ENCODE data around the gene KCNA10.

Gene KCNA10

DNA sequence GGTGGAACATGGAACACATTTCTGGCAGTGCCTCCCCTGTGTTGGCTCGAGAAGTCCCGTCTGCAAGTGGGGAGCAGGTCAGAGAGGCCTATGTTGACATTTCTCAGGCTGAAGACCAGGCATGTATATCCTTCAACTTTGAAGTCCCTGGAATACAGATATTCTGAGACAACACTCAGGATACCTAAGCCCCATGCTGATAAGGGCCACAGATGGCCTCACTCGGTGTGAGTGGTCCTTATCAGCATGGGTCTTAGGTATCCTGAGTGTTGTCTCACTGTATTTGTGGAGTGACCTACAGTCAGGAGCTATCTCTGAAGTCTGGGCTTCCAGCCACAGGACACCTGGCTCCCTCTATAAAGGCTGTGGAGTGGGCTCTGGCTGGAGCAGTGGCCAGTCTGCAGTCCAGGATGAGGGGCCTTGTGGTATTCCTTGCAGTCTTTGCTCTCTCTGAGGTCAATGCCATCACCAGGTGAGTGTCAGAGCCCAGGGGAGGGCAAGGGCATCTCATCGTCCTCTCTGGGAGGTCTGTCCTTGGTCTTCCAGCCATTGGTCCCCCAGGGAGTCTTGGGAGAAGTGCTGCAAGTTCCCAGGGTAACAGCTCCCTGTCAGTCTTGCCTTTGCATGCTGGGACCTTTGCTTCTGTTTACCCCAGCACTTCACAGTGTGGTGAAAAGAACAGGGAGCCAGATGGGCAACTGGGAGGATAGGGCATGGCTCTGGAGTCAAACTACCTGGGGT lies 38.4 kb downstream of the KCNA10 start:
- DNase-seq (ENCODE audit: low read depth, low spot score) = no peak
- H3K36me3 ChIP-seq (ENCODE audit: control insufficient read depth, insufficient read depth, low read length) = no peaks in the 10 kb centered on the region
- WGBS (ENCODE audit: insufficient coverage, insufficient read length) = no CpG with 5 or more reads among the region's 4 CpGs
- H3K4me3 ChIP-seq (ENCODE audit: low read length) = no peak overlapping the region
- H3K27ac ChIP-seq (ENCODE audit: low read length) = no peak overlapping the region
- peaks cover 7% of the 10 kb centered on the region for H3K4me1 ChIP-seq (ENCODE audit: control insufficient read depth, insufficient read depth, low read length)
- no peaks in the 10 kb centered on the region for H3K9me3 ChIP-seq (ENCODE audit: control insufficient read depth, insufficient read depth, low read length)
- H3K27me3 ChIP-seq (ENCODE audit: control insufficient read depth, insufficient read depth, low read length) = no peaks in the 10 kb centered on the region

DNA sequence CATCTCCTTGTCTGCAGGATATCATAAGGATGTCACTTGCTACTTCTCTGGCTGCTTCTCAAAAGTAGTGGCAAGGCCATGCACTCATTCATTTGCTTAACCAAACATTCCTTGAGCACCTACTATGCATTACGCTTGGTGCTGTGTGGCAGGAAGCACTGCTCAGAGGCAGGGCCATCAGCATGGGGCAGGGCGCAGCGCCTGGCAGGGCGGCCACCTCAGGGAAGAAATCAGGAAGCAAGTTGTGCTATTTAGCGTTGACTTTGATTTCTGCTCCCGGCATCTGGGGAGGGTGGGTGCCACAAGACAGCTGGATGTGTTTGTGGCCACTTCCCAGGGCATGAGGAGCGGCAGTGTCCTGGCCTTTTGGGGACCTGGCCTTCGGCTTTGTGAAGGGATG lies 40.1 kb downstream of the KCNA10 start:
- Histone ChIP-seq H3K4me3 (ENCODE audit: low read length) (no peak overlapping the region), H3K36me3 (ENCODE audit: control insufficient read depth, insufficient read depth, low read length) (no peaks in the 10 kb centered on the region), H3K4me1 (ENCODE audit: control insufficient read depth, insufficient read depth, low read length) (peaks cover 7% of the 10 kb centered on the region), H3K27me3 (ENCODE audit: control insufficient read depth, insufficient read depth, low read length) (no peaks in the 10 kb centered on the region), H3K27ac (ENCODE audit: low read length) (no peak overlapping the region), H3K9me3 (ENCODE audit: control insufficient read depth, insufficient read depth, low read length) (no peaks in the 10 kb centered on the region)
- WGBS (ENCODE audit: insufficient coverage, insufficient read length) = no CpG with 5 or more reads among the region's 8 CpGs
- no peak for DNase-seq (ENCODE audit: low read depth, low spot score)

DNA sequence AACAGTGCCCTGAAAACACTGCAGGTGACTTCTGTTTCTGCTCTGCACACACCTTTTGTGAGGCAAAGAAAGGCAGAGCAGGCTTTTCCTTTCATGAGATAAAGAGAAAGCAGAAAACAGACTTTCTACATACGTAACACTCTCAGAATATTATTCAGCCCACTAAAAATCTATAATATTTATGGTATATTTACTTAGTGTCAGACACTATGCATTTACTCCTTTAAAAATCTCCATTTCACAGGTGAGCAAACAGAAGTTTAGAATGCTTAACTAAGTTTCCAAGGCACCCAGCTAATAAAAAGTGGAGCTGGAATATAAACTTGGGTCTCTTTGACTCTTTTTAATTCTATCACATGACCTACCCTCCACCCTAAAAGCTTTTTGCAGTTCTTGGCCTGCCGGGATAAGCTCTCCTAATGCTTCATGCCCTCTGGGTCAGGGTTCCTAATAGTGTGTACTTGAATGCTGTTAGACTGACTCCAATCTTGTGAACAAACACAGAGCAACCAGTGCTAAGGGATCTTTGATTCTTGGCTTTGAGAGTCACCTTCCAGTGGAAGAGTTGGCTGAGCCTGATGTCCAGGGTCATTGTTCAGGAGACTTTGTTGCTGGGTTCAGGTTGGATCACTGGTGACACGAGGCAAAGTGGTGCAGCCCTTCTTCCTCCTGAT lies 40.9 kb downstream of the KCNA10 start:
- peaks cover 6% of the 10 kb centered on the region for H3K4me1 ChIP-seq (ENCODE audit: control insufficient read depth, insufficient read depth, low read length)
- H3K27me3 ChIP-seq (ENCODE audit: control insufficient read depth, insufficient read depth, low read length) = no peaks in the 10 kb centered on the region
- WGBS (ENCODE audit: insufficient coverage, insufficient read length) = no CpG with 5 or more reads among the region's 3 CpGs
- H3K36me3 ChIP-seq (ENCODE audit: control insufficient read depth, insufficient read depth, low read length) = no peaks in the 10 kb centered on the region
- DNase-seq (ENCODE audit: low read depth, low spot score) = no peak
- no peak overlapping the region for H3K4me3 ChIP-seq (ENCODE audit: low read length)
- H3K27ac ChIP-seq (ENCODE audit: low read length) = no peak overlapping the region
- no peaks in the 10 kb centered on the region for H3K9me3 ChIP-seq (ENCODE audit: control insufficient read depth, insufficient read depth, low read length)

DNA sequence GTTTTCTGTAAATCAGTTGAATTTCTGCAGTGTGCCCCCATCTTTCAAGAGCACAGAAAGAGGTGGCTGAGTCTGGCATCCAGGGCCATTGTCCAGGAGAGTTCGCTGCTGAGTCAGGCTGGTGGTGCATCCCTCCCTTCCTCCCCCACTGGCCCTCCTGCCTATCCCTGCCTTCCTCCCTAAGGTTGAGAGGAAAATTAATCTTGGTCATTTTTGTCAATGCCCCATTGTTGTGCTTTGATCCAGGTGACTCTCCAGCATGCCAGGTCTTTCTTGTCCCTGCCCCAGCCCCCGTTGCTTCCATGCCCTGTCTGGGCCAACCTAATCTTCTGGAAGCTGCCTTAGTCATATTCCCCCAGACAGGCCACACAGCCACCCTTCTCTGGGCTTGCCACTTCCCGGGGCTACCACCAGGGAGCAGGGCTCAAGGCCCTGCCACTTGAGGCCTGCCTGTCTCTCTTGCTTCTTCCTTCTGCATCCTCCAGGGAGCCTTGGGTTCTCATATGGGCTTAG lies 41.5 kb downstream of the KCNA10 start:
- Histone ChIP-seq H3K27ac (ENCODE audit: low read length) (no peak overlapping the region), H3K4me3 (ENCODE audit: low read length) (no peak overlapping the region), H3K27me3 (ENCODE audit: control insufficient read depth, insufficient read depth, low read length) (no peaks in the 10 kb centered on the region), H3K9me3 (ENCODE audit: control insufficient read depth, insufficient read depth, low read length) (no peaks in the 10 kb centered on the region), H3K36me3 (ENCODE audit: control insufficient read depth, insufficient read depth, low read length) (no peaks in the 10 kb centered on the region), H3K4me1 (ENCODE audit: control insufficient read depth, insufficient read depth, low read length) (peaks cover under 1% of the 10 kb centered on the region)
- no peak for DNase-seq (ENCODE audit: low read depth, low spot score)
- WGBS (ENCODE audit: insufficient coverage, insufficient read length) = no CpG with 5 or more reads among the region's 3 CpGs

DNA sequence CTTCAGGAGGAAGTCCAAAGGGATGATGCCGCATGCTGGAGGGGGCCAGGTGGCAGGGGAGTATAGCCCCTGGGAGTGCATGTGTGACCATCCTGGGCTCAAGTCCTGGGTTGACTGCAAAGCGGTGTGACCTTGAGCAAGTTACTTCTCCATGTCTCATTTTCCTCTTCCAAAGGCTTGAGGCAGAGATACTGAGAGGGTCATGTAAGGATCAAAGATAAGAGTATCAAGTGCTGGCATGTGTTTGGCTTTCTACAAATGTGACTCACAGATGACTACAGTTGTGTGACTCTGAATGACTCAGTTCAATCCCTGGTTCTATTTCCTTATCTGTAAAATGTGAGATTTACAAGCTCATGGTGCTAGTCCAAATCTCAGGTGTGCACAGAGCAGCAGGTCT lies 41.9 kb downstream of the KCNA10 start:
- no CpG with 5 or more reads among the region's 2 CpGs for WGBS (ENCODE audit: insufficient coverage, insufficient read length)

DNA sequence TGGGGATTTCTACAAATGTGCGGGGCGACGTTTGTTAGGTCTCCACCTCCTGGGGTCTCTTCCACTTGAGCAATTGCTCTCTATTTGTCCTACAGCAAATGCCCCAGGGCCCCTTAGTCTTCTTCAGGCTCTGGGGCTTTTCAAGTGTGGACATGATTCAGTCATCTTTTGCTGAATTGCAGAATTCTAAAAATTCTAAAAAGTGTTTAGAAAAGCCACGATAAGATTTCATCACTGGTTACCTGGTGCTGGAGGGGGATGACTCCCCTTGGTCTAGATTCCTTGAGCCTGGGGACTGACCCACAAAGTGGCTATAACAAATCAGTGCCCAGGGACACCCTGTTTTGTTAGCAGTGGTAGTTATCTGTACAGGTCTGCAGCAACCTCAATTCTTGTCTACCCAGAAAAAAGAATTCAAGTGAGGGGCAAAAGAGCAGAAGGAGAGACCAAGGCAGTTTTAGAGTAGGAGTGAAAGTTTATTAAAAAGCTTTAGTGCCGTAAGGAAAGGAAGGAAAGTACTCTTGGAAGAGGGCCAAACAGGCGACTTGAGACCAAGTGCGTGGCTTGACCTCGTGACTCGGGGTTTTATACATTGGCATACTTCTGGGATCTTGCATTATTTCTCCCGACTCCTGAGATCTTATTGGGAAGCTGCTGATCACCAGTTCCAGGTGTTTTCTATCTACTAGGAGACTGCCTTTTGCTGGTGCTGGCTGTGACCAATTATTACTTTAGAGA lies 42.8 kb downstream of the KCNA10 start:
- no peaks in the 10 kb centered on the region for H3K4me1 ChIP-seq (ENCODE audit: control insufficient read depth, insufficient read depth, low read length)
- no peak overlapping the region for H3K4me3 ChIP-seq (ENCODE audit: low read length)
- H3K36me3 ChIP-seq (ENCODE audit: control insufficient read depth, insufficient read depth, low read length) = no peaks in the 10 kb centered on the region
- H3K9me3 ChIP-seq (ENCODE audit: control insufficient read depth, insufficient read depth, low read length) = no peaks in the 10 kb centered on the region
- WGBS (ENCODE audit: insufficient coverage, insufficient read length) = no CpG with 5 or more reads among the region's 10 CpGs
- DNase-seq (ENCODE audit: low read depth, low spot score) = no peak
- no peaks in the 10 kb centered on the region for H3K27me3 ChIP-seq (ENCODE audit: control insufficient read depth, insufficient read depth, low read length)
- H3K27ac ChIP-seq (ENCODE audit: low read length) = no peak overlapping the region

More for the DNA sequence above, 41.9 kb downstream of the KCNA10 start:
- Histone ChIP-seq H3K9me3 (ENCODE audit: control insufficient read depth, insufficient read depth, low read length) (no peaks in the 10 kb centered on the region), H3K4me3 (ENCODE audit: low read length) (no peak overlapping the region), H3K36me3 (ENCODE audit: control insufficient read depth, insufficient read depth, low read length) (no peaks in the 10 kb centered on the region), H3K27me3 (ENCODE audit: control insufficient read depth, insufficient read depth, low read length) (no peaks in the 10 kb centered on the region), H3K27ac (ENCODE audit: low read length) (no peak overlapping the region), H3K4me1 (ENCODE audit: control insufficient read depth, insufficient read depth, low read length) (no peaks in the 10 kb centered on the region)
- no peak for DNase-seq (ENCODE audit: low read depth, low spot score)

DNA sequence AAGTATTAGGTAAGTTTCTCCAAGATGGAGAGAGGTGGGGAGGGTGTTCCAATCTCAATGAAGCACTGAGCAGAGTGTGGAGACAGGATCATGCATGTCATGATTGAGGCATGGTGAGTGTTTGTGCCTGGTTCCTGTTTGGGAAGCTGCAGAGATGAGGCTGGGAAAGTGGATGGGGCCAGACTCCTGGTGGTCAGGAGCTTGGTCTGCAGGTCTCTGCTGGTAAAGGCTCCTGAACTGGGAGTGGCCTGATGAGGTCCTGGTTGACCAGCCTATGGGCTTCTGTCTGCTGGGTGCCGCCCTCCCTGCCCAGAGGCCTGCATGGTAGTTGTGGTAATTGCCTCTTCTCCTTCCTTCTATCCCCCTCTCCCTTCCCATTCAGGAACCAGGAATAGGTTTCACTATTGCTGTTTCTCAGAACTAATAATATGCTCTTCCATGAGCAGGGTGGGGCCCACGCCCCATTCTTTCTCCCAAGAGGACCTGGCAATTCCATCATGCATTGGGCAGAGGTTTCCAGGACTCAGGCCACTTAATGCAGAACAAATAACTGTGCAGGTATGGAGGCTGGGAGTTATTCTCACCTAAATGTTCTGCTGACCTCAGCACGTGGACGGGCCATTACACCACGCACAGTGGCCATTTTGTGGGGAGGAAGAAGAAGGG lies 43.5 kb downstream of the KCNA10 start:
- no CpG with 5 or more reads among the region's 5 CpGs for WGBS (ENCODE audit: insufficient coverage, insufficient read length)
- DNase-seq (ENCODE audit: low read depth, low spot score) = no peak

DNA sequence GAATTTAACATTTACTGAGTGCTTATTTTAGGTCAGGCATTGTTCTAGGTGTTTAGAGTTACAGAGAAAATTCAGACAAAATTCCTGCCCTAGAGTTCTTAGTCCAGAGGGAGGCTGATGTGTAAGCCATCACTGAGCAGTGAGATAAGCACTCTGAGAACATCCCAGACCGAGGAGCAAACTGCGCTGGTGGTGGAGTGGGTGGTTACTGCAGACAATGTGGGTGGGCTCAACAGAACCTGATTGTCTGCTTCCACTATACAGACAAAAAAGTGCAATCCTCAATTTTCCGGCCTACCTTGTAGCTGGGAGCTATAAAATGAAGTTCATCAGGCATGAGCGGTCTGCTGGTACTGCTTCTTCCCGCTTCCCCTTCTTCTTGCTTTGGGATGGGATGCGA lies 44.5 kb downstream of the KCNA10 start:
- H3K36me3 ChIP-seq (ENCODE audit: control insufficient read depth, insufficient read depth, low read length) = no peaks in the 10 kb centered on the region
- WGBS (ENCODE audit: insufficient coverage, insufficient read length) = no CpG with 5 or more reads among the region's 6 CpGs

More for the DNA sequence above, 43.5 kb downstream of the KCNA10 start:
- Histone ChIP-seq H3K9me3 (ENCODE audit: control insufficient read depth, insufficient read depth, low read length) (no peaks in the 10 kb centered on the region), H3K4me1 (ENCODE audit: control insufficient read depth, insufficient read depth, low read length) (no peaks in the 10 kb centered on the region), H3K4me3 (ENCODE audit: low read length) (no peak overlapping the region), H3K27me3 (ENCODE audit: control insufficient read depth, insufficient read depth, low read length) (no peaks in the 10 kb centered on the region), H3K36me3 (ENCODE audit: control insufficient read depth, insufficient read depth, low read length) (no peaks in the 10 kb centered on the region), H3K27ac (ENCODE audit: low read length) (no peak overlapping the region)

DNA sequence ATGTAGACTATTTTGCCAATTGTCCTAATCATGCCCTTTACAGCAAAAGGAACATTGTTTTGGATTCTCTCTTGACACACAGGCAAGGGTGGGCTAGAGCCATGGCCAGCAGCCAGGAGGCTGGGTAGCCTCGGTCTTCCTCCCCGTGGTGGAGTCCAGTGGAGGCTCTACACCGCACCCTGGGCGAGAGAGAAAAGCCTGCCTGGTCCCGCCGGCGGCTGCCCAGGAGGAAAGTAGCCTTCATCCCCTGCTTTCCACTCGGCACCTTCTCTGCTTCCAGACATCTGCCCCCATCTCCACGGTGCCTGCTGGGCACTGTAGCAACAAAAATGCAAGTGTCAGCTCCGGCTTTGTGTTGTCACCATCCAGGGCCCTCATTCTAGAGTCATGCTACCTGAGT lies 46.4 kb downstream of the KCNA10 start:
- no peak for DNase-seq (ENCODE audit: low read depth, low spot score)
- Histone ChIP-seq H3K27ac (ENCODE audit: low read length) (no peak overlapping the region), H3K36me3 (ENCODE audit: control insufficient read depth, insufficient read depth, low read length) (no peaks in the 10 kb centered on the region), H3K4me3 (ENCODE audit: low read length) (no peak overlapping the region), H3K4me1 (ENCODE audit: control insufficient read depth, insufficient read depth, low read length) (no peaks in the 10 kb centered on the region), H3K9me3 (ENCODE audit: control insufficient read depth, insufficient read depth, low read length) (no peaks in the 10 kb centered on the region), H3K27me3 (ENCODE audit: control insufficient read depth, insufficient read depth, low read length) (no peaks in the 10 kb centered on the region)
- WGBS (ENCODE audit: insufficient coverage, insufficient read length) = no CpG with 5 or more reads among the region's 10 CpGs

More for the DNA sequence above, 44.5 kb downstream of the KCNA10 start:
- H3K4me1 ChIP-seq (ENCODE audit: control insufficient read depth, insufficient read depth, low read length) = no peaks in the 10 kb centered on the region
- H3K27me3 ChIP-seq (ENCODE audit: control insufficient read depth, insufficient read depth, low read length) = no peaks in the 10 kb centered on the region
- no peak overlapping the region for H3K4me3 ChIP-seq (ENCODE audit: low read length)
- DNase-seq (ENCODE audit: low read depth, low spot score) = no peak
- no peaks in the 10 kb centered on the region for H3K9me3 ChIP-seq (ENCODE audit: control insufficient read depth, insufficient read depth, low read length)
- no peak overlapping the region for H3K27ac ChIP-seq (ENCODE audit: low read length)

DNA sequence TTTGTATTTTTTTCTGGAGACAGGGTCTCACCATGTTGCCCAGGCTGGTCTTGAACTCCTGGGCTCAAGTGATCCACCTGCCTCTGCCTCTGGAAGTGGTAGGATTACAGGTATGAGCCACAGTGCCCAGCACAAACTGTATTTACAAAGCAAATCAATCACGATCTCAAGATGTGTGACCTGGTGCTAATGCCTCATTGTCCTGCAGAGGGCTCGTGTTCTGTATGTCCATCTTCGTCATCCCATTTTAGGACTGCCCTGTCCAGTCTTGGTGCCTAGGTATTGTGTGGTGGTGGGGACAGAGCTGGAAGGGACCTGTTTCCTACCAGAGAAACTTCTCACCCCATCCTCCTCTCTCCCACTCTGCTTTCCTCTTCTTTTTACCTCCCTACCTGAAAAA lies 47.8 kb downstream of the KCNA10 start:
- H3K9me3 ChIP-seq (ENCODE audit: control insufficient read depth, insufficient read depth, low read length) = no peaks in the 10 kb centered on the region
- no peaks in the 10 kb centered on the region for H3K36me3 ChIP-seq (ENCODE audit: control insufficient read depth, insufficient read depth, low read length)
- no peaks in the 10 kb centered on the region for H3K4me1 ChIP-seq (ENCODE audit: control insufficient read depth, insufficient read depth, low read length)
- no peaks in the 10 kb centered on the region for H3K27me3 ChIP-seq (ENCODE audit: control insufficient read depth, insufficient read depth, low read length)
- no peak for DNase-seq (ENCODE audit: low read depth, low spot score)
- no CpG with 5 or more reads among the region's 3 CpGs for WGBS (ENCODE audit: insufficient coverage, insufficient read length)
- no peak overlapping the region for H3K27ac ChIP-seq (ENCODE audit: low read length)
- H3K4me3 ChIP-seq (ENCODE audit: low read length) = no peak overlapping the region

All from iPS DF 6.9 (cell line).